ENCODE results near the gene SLC26A9.

SLC26A9 gene

GRCh38 chr1:205972491-205973168, 29.4 kb upstream of the SLC26A9 start:
- Histone ChIP-seq H3K4me2 (no peak overlapping the region), H3K4me1 (ENCODE audit: low read depth, poor library complexity, severe bottlenecking) (no peaks in the 10 kb centered on the region), H3K9ac (no peak overlapping the region), H3K27ac (no peak overlapping the region), H3K4me3 (IDR thresholded peaks at IDR 0.05; ENCODE audit: insufficient read depth, low read depth, low read length) (no peak overlapping the region), H2AFZ (ENCODE audit: low read depth) (no peak overlapping the region), H3K79me2 (ENCODE audit: insufficient read depth, low read depth) (no peaks in the 10 kb centered on the region), H3K27me3 (ENCODE audit: insufficient read depth, low read depth) (no peaks in the 10 kb centered on the region), H3K36me3 (ENCODE audit: insufficient read depth) (no peaks in the 10 kb centered on the region), H4K20me1 (ENCODE audit: insufficient read depth) (no peaks in the 10 kb centered on the region)
- no peak for TF ChIP-seq CTCF (conservative IDR thresholded peaks at IDR 0.05; ENCODE audit: low read depth, low read length)

- Histone ChIP-seq H3K4me1 (ENCODE audit: low read depth, poor library complexity, severe bottlenecking) (no peaks in the 10 kb centered on the region), H3K4me3 (IDR thresholded peaks at IDR 0.05; ENCODE audit: insufficient read depth, low read depth, low read length) (no peak overlapping the region), H3K27ac (no peak overlapping the region), H3K9ac (no peak overlapping the region), H3K36me3 (ENCODE audit: insufficient read depth) (no peaks in the 10 kb centered on the region), H4K20me1 (ENCODE audit: insufficient read depth) (no peaks in the 10 kb centered on the region), H3K4me2 (no peak overlapping the region), H2AFZ (ENCODE audit: low read depth) (no peak overlapping the region), H3K27me3 (ENCODE audit: insufficient read depth, low read depth) (no peaks in the 10 kb centered on the region), H3K79me2 (ENCODE audit: insufficient read depth, low read depth) (no peaks in the 10 kb centered on the region)
- TF ChIP-seq CTCF (conservative IDR thresholded peaks at IDR 0.05; ENCODE audit: low read depth, low read length), result no peak
These were observed 28.8 kb upstream of the SLC26A9 start for GRCh38 chr1:205972081-205972480.

- TF ChIP-seq CTCF (conservative IDR thresholded peaks at IDR 0.05; ENCODE audit: low read depth, low read length), result no peak
- Histone ChIP-seq H3K4me3 (IDR thresholded peaks at IDR 0.05; ENCODE audit: insufficient read depth, low read depth, low read length) (no peak overlapping the region), H3K27me3 (ENCODE audit: insufficient read depth, low read depth) (no peaks in the 10 kb centered on the region), H4K20me1 (ENCODE audit: insufficient read depth) (no peaks in the 10 kb centered on the region), H3K36me3 (ENCODE audit: insufficient read depth) (no peaks in the 10 kb centered on the region), H3K27ac (no peak overlapping the region), H3K9ac (no peak overlapping the region), H3K79me2 (ENCODE audit: insufficient read depth, low read depth) (no peaks in the 10 kb centered on the region), H3K4me1 (ENCODE audit: low read depth, poor library complexity, severe bottlenecking) (no peaks in the 10 kb centered on the region), H3K4me2 (no peak overlapping the region), H2AFZ (ENCODE audit: low read depth) (no peak overlapping the region)
These were observed 27.8 kb upstream of the SLC26A9 start for GRCh38 chr1:205971082-205971481.

- Histone ChIP-seq H3K4me1 (ENCODE audit: low read depth, poor library complexity, severe bottlenecking) (no peaks in the 10 kb centered on the region), H3K36me3 (ENCODE audit: insufficient read depth) (no peaks in the 10 kb centered on the region), H3K9ac (no peak overlapping the region), H3K27me3 (ENCODE audit: insufficient read depth, low read depth) (no peaks in the 10 kb centered on the region), H2AFZ (ENCODE audit: low read depth) (no peak overlapping the region), H3K27ac (no peak overlapping the region), H3K4me3 (IDR thresholded peaks at IDR 0.05; ENCODE audit: insufficient read depth, low read depth, low read length) (no peak overlapping the region), H4K20me1 (ENCODE audit: insufficient read depth) (no peaks in the 10 kb centered on the region), H3K79me2 (ENCODE audit: insufficient read depth, low read depth) (no peaks in the 10 kb centered on the region), H3K4me2 (no peak overlapping the region)
- no peak for TF ChIP-seq CTCF (conservative IDR thresholded peaks at IDR 0.05; ENCODE audit: low read depth, low read length)
These were observed 27.2 kb upstream of the SLC26A9 start for GRCh38 chr1:205970486-205970885.

All from KMS-11 (cell line).